SK-N-SH (cell line): ENCODE data around the gene KANK3. TPM values are rescaled to one million over a fixed set of nuclear protein-coding genes. Genes with fewer than 3 reads are reported as not detected.
A peak's percentile ranks its signal among the peaks of the same experiment; 100 is the strongest.

Experiments
- CTCF ChIA-PET: fragments of 300-600, 350-600 bp; formaldehyde crosslinking; extraction: SDS; loops from one replicate; lab custom pipeline; 2021; lab: Yijun Ruan, JAX
- POLR2A ChIA-PET: fragments of 350-600 bp; sonication (Branson Sonifier 250); formaldehyde crosslinking; extraction: SDS; loops from one replicate; lab custom pipeline; 2020; ENCODE audit warnings: antibody characterized with exemption, inconsistent platforms; lab: Yijun Ruan, JAX
- DNase-seq: peaks from one replicate; pipeline ENCODE4 v3.0.0; 2012
- H2AFZ ChIP-seq: fragments of 200-600 bp; sonication (generic); 2 replicates; pipeline ENCODE4 v1.8.1; 2016; ENCODE audit warnings: antibody characterized with exemption, mild to moderate bottlenecking, low read depth
- H3F3A ChIP-seq: fragments of 200-600 bp; sonication (generic); replicated peaks from 2 replicates; pipeline ENCODE3; 2016; ENCODE audit warnings: antibody characterized with exemption, mild to moderate bottlenecking; ENCODE audit not compliant: insufficient read depth
- H3K27ac ChIP-seq, 2 experiments: fragments of 200-500 bp in 1 of 2; fragments of 200-600 bp in 1 of 2; sonication (Bioruptor generic) in 1 of 2; sonication (generic), shearing (Covaris generic) in 1 of 2; 2 replicates each; pipeline versions ENCODE4 v1.5.1 to v1.6.1; 2014 to 2016; ENCODE audit warnings: low read depth in 2 of 2, inconsistent platforms in 1 of 2, low read length in 1 of 2, mild to moderate bottlenecking in 1 of 2, mixed read lengths in 1 of 2
- H3K27me3 ChIP-seq: fragments of 200-600 bp; sonication (generic), shearing (Covaris generic); 2 replicates; pipeline ENCODE4 v1.6.1; 2016; ENCODE audit warnings: mixed run types; ENCODE audit not compliant: insufficient read depth
- H3K36me3 ChIP-seq, 2 experiments: fragments of 200-500 bp in 1 of 2; fragments of 200-600 bp in 1 of 2; sonication (Bioruptor generic) in 1 of 2; sonication (generic) in 1 of 2; replicated peaks in 1 of 2; 2 replicates each; pipeline versions ENCODE3 to v1.5.1; 2014 to 2016; ENCODE audit warnings: low read length in 1 of 2, mild to moderate bottlenecking in 1 of 2; ENCODE audit not compliant: insufficient read depth in 2 of 2, control insufficient read depth in 1 of 2
- H3K4me1 ChIP-seq, 2 experiments: fragments of 200-500 bp in 1 of 2; fragments of 200-600 bp in 1 of 2; sonication (Bioruptor generic) in 1 of 2; sonication (generic), shearing (Covaris generic) in 1 of 2; 2 replicates each; pipeline versions ENCODE4 v1.5.1 to v1.6.1; 2014 to 2016; ENCODE audit warnings: low read depth in 1 of 2, low read length in 1 of 2, mixed run types in 1 of 2; ENCODE audit not compliant: insufficient read depth in 2 of 2, control insufficient read depth in 1 of 2
- H3K4me2 ChIP-seq: fragments of 200-600 bp; sonication (generic), shearing (Covaris generic); 2 replicates; pipeline ENCODE4 v1.6.1; 2017; ENCODE audit warnings: mixed run types
- H3K4me3 ChIP-seq, 2 experiments: fragments of 200-500 bp in 1 of 2; fragments of 200-600 bp in 1 of 2; sonication (Bioruptor generic) in 1 of 2; sonication (generic), shearing (Covaris generic) in 1 of 2; 2 replicates each; pipeline versions ENCODE4 v1.5.1 to v1.8.1; 2014 to 2016; ENCODE audit warnings: low read depth in 2 of 2, inconsistent platforms in 1 of 2, low read length in 1 of 2, mild to moderate bottlenecking in 1 of 2, mixed read lengths in 1 of 2, moderate library complexity in 1 of 2
- H3K79me2 ChIP-seq: fragments of 200-600 bp; sonication (generic); 2 replicates; pipeline ENCODE4 v1.8.1; 2017; ENCODE audit warnings: mild to moderate bottlenecking; ENCODE audit not compliant: insufficient read depth
- H3K9ac ChIP-seq: fragments of 200-600 bp; sonication (generic); 2 replicates; pipeline ENCODE4 v1.6.1; 2017; ENCODE audit warnings: mixed run types
- H3K9me2 ChIP-seq: fragments of 200-600 bp; sonication (generic); 2 replicates; pipeline ENCODE4 v1.6.1; 2017; ENCODE audit warnings: mixed run types
- H3K9me3 ChIP-seq: fragments of 200-600 bp; sonication (generic); 2 replicates; pipeline ENCODE4 v1.6.1; 2017; ENCODE audit warnings: mixed run types, mild to moderate bottlenecking, moderate library complexity
- H4K20me1 ChIP-seq: fragments of 200-600 bp; sonication (generic); 2 replicates; pipeline ENCODE4 v1.6.1; 2017; ENCODE audit warnings: mild to moderate bottlenecking, mixed run types; ENCODE audit not compliant: insufficient read depth
- CHD2 ChIP-seq: fragments of 150-350 bp; IDR thresholded peaks from 2 replicates; pipeline ENCODE4 v1.6.1; 2018; ENCODE audit warnings: low read length; ENCODE audit not compliant: partially characterized antibody
- ELF1 ChIP-seq: IDR thresholded peaks from 2 replicates; pipeline ENCODE4 v1.4.0; 2012
- FOSL2 ChIP-seq: IDR thresholded peaks from 2 replicates; pipeline ENCODE4 v1.4.0; 2012; ENCODE audit warnings: low read depth, mild to moderate bottlenecking, moderate library complexity, borderline replicate concordance
- FOXM1 ChIP-seq: IDR thresholded peaks from 2 replicates; pipeline ENCODE4 v1.4.0; 2012; ENCODE audit warnings: low read depth, mild to moderate bottlenecking
- GATA2 ChIP-seq: sonication (generic); formaldehyde crosslinking; IDR thresholded peaks from 2 replicates; pipeline ENCODE4 v1.5.0; 2020; ENCODE audit warnings: mild to moderate bottlenecking, missing genetic modification reagents
- MEF2A ChIP-seq: IDR thresholded peaks from 2 replicates; pipeline ENCODE4 v1.4.0; 2012; ENCODE audit warnings: low read depth, borderline replicate concordance
- POLR2AphosphoS5 ChIP-seq: IDR thresholded peaks from 2 replicates; pipeline ENCODE4 v1.6.1; 2012; ENCODE audit warnings: low read depth, low read length
- RFX5 ChIP-seq: IDR thresholded peaks from 2 replicates; pipeline ENCODE4 v1.6.1; 2012; ENCODE audit warnings: mild to moderate bottlenecking, improper control_type of control experiment, low read length
- RXRA ChIP-seq: IDR thresholded peaks from 2 replicates; pipeline ENCODE4 v1.4.0; 2012; ENCODE audit warnings: low read depth, mild to moderate bottlenecking, borderline replicate concordance
- TCF12 ChIP-seq: IDR thresholded peaks from 2 replicates; pipeline ENCODE4 v1.4.0; 2012
- TEAD4 ChIP-seq: IDR thresholded peaks from 2 replicates; pipeline ENCODE4 v1.4.0; 2012; ENCODE audit warnings: mild to moderate bottlenecking, borderline replicate concordance; ENCODE audit not compliant: insufficient read depth
- YY1 ChIP-seq: IDR thresholded peaks from 2 replicates; pipeline ENCODE4 v1.4.0; 2012; ENCODE audit warnings: low read depth, mild to moderate bottlenecking
- WGBS: methylation state at CpG from one replicate; pipeline ENCODE4 v1.1.6; 2017; ENCODE audit warnings: low lambda C conversion rate; 5-methylcytosine and 5-hydroxymethylcytosine counted together
- polyA plus RNA-seq, 3 experiments: library from polyadenylated mRNA; depleted of rRNA; stranded (reverse); fragments of >200 nt; gene quantifications; 2 replicates each; pipeline ENCODE4 v1.2.3, GENCODE V29; 2012
- TF ChIP-seq, protein P1 (sequence below): IDR thresholded peaks from 2 replicates; pipeline ENCODE4; 2012
- TF ChIP-seq, protein P2 (sequence below): fragments of 150-350 bp; IDR thresholded peaks from 2 replicates; pipeline ENCODE4 v1.6.1; 2016; ENCODE audit warnings: mild to moderate bottlenecking, low read depth, low read length
- TF ChIP-seq, protein P3 (sequence below): IDR thresholded peaks from 2 replicates; pipeline ENCODE4 v1.4.0; 2012; ENCODE audit warnings: low read depth, borderline replicate concordance
- TF ChIP-seq, protein P4 (sequence below): fragments of 200-600 bp; sonication (generic); IDR thresholded peaks from 2 replicates; pipeline ENCODE4 v1.6.1; 2017; ENCODE audit warnings: antibody characterized with exemption, mild to moderate bottlenecking, moderate library complexity
- TF ChIP-seq, protein P5 (sequence below): IDR thresholded peaks from 2 replicates; pipeline ENCODE4 v1.4.0; 2012; ENCODE audit warnings: low read depth, borderline replicate concordance
- TF ChIP-seq, protein P6 (sequence below): IDR thresholded peaks from 2 replicates; pipeline ENCODE4 v1.6.1; 2012; ENCODE audit warnings: mild to moderate bottlenecking, low read depth, low read length, moderate library complexity
- TF ChIP-seq, protein P7 (sequence below): fragments of 150-350 bp; IDR thresholded peaks from 2 replicates; pipeline ENCODE4 v1.6.1; 2017; ENCODE audit warnings: antibody characterized with exemption, low read length, low read depth, borderline replicate concordance

The KANK3 gene
- polyA plus RNA-seq, 1 of the 3 experiments (the other 2 are of a cell fraction), result 0.51 TPM

DNA sequence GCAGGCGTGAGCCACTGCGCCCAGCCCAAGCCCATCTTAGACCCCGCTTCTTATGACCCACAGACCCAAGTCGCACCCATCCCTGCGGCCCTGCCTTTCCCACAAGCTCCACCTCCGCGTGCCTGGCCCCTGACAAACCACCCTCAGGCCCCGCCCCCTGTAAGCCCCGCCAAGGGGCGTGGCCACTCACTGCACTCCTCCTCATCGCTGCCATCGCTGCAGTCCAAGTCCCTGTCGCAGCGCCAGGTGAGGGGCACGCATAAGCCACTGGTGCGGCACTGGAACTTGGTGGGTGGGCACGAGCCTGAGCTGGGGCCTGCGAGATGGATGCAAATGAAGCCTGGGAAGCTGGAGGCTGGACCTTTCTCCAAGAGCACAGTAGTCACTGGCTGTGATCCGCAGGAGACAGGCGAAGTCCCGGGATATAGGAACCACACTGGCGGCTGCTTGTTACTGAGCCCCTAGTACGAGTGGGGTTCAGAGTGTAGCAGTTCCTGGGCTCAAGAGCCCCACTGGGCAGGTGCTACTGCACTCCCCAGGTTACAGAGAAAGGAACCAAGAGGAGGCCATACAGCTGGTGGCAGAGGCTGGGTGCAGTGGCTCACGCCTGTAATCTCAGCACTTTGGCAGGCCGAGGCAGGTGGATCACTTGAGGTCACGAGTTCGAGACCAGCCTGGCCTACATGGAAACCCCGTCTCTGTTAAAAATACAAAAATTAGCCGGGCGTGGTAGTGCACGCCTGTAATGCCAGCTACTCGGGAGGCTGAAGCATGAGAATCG lies 38.0 kb downstream of the KANK3 start:
- H3K4me3 ChIP-seq, result no peak overlapping the region
- no peak overlapping the region for H2AFZ ChIP-seq
- TF ChIP-seq, protein P1, sequence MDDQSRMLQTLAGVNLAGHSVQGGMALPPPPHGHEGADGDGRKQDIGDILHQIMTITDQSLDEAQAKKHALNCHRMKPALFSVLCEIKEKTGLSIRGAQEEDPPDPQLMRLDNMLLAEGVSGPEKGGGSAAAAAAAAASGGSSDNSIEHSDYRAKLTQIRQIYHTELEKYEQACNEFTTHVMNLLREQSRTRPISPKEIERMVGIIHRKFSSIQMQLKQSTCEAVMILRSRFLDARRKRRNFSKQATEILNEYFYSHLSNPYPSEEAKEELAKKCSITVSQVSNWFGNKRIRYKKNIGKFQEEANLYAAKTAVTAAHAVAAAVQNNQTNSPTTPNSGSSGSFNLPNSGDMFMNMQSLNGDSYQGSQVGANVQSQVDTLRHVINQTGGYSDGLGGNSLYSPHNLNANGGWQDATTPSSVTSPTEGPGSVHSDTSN, result no peak
- TF ChIP-seq, protein P2, sequence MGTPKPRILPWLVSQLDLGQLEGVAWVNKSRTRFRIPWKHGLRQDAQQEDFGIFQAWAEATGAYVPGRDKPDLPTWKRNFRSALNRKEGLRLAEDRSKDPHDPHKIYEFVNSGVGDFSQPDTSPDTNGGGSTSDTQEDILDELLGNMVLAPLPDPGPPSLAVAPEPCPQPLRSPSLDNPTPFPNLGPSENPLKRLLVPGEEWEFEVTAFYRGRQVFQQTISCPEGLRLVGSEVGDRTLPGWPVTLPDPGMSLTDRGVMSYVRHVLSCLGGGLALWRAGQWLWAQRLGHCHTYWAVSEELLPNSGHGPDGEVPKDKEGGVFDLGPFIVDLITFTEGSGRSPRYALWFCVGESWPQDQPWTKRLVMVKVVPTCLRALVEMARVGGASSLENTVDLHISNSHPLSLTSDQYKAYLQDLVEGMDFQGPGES, result no peak
- TF ChIP-seq TCF12 (no peak), ELF1 (no peak), POLR2AphosphoS5 (no peak), GATA2 (CRISPR knock-in tag) (no peak), CHD2 (no peak), FOSL2 (no peak), RXRA (no peak), RFX5 (no peak), MEF2A (no peak), TEAD4 (no peak), YY1 (no peak), FOXM1 (no peak)
- TF ChIP-seq, protein P3, sequence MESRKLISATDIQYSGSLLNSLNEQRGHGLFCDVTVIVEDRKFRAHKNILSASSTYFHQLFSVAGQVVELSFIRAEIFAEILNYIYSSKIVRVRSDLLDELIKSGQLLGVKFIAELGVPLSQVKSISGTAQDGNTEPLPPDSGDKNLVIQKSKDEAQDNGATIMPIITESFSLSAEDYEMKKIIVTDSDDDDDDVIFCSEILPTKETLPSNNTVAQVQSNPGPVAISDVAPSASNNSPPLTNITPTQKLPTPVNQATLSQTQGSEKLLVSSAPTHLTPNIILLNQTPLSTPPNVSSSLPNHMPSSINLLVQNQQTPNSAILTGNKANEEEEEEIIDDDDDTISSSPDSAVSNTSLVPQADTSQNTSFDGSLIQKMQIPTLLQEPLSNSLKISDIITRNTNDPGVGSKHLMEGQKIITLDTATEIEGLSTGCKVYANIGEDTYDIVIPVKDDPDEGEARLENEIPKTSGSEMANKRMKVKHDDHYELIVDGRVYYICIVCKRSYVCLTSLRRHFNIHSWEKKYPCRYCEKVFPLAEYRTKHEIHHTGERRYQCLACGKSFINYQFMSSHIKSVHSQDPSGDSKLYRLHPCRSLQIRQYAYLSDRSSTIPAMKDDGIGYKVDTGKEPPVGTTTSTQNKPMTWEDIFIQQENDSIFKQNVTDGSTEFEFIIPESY, result no peak
- TF ChIP-seq, protein P4, sequence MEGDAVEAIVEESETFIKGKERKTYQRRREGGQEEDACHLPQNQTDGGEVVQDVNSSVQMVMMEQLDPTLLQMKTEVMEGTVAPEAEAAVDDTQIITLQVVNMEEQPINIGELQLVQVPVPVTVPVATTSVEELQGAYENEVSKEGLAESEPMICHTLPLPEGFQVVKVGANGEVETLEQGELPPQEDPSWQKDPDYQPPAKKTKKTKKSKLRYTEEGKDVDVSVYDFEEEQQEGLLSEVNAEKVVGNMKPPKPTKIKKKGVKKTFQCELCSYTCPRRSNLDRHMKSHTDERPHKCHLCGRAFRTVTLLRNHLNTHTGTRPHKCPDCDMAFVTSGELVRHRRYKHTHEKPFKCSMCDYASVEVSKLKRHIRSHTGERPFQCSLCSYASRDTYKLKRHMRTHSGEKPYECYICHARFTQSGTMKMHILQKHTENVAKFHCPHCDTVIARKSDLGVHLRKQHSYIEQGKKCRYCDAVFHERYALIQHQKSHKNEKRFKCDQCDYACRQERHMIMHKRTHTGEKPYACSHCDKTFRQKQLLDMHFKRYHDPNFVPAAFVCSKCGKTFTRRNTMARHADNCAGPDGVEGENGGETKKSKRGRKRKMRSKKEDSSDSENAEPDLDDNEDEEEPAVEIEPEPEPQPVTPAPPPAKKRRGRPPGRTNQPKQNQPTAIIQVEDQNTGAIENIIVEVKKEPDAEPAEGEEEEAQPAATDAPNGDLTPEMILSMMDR, result no peak
- TF ChIP-seq, protein P5, sequence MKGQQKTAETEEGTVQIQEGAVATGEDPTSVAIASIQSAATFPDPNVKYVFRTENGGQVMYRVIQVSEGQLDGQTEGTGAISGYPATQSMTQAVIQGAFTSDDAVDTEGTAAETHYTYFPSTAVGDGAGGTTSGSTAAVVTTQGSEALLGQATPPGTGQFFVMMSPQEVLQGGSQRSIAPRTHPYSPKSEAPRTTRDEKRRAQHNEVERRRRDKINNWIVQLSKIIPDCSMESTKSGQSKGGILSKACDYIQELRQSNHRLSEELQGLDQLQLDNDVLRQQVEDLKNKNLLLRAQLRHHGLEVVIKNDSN, result no peak
- TF ChIP-seq, protein P6, sequence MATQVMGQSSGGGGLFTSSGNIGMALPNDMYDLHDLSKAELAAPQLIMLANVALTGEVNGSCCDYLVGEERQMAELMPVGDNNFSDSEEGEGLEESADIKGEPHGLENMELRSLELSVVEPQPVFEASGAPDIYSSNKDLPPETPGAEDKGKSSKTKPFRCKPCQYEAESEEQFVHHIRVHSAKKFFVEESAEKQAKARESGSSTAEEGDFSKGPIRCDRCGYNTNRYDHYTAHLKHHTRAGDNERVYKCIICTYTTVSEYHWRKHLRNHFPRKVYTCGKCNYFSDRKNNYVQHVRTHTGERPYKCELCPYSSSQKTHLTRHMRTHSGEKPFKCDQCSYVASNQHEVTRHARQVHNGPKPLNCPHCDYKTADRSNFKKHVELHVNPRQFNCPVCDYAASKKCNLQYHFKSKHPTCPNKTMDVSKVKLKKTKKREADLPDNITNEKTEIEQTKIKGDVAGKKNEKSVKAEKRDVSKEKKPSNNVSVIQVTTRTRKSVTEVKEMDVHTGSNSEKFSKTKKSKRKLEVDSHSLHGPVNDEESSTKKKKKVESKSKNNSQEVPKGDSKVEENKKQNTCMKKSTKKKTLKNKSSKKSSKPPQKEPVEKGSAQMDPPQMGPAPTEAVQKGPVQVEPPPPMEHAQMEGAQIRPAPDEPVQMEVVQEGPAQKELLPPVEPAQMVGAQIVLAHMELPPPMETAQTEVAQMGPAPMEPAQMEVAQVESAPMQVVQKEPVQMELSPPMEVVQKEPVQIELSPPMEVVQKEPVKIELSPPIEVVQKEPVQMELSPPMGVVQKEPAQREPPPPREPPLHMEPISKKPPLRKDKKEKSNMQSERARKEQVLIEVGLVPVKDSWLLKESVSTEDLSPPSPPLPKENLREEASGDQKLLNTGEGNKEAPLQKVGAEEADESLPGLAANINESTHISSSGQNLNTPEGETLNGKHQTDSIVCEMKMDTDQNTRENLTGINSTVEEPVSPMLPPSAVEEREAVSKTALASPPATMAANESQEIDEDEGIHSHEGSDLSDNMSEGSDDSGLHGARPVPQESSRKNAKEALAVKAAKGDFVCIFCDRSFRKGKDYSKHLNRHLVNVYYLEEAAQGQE, result no peak
- TF ChIP-seq, protein P7, sequence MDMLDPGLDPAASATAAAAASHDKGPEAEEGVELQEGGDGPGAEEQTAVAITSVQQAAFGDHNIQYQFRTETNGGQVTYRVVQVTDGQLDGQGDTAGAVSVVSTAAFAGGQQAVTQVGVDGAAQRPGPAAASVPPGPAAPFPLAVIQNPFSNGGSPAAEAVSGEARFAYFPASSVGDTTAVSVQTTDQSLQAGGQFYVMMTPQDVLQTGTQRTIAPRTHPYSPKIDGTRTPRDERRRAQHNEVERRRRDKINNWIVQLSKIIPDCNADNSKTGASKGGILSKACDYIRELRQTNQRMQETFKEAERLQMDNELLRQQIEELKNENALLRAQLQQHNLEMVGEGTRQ, result no peak
- TF ChIP-seq, all 33 proteins: peak for 0
- Histone ChIP-seq H3F3A (peaks cover 10% of the 10 kb centered on the region), H3K9ac (no peak overlapping the region), H3K27ac (no peak overlapping the region), H3K9me2 (no peaks in the 10 kb centered on the region), H3K36me3 (peaks cover 0 to 6% of the 10 kb centered on the region in 2 experiments), H3K27me3 (no peaks in the 10 kb centered on the region), H4K20me1 (no peaks in the 10 kb centered on the region), H3K79me2 (peaks cover 10% of the 10 kb centered on the region; the same call in 1 of the 2 replicates), H3K4me2 (no peak overlapping the region), H3K4me1 (peaks cover 4 to 12% of the 10 kb centered on the region in 2 experiments; a peak in 2 of 4 replicates), H3K9me3 (no peaks in the 10 kb centered on the region)
- CTCF ChIA-PET, result interaction anchor here (0.5 to 0.7 kb wide), 2 partner anchors 49 to 635 kb away, joined by 3 read pairs; no protein-coding TSS in a partner anchor
- 94% methylated on average over 26 of the region's 33 CpGs for WGBS
- POLR2A ChIA-PET, result no interaction called here
- DNase-seq, result peak; percentile 80
